Esophagus squamous epithelium (tissue), 4 donors: Measurements from ENCODE around the gene IFNA8.
"Not testable (repeated sequence)": the region's sequence is repeated elsewhere in the genome, so short reads cannot be mapped to it uniquely, and the experiment has no call there.

Source experiments
- CTCF ChIP-seq, 6 experiments: fragments of 450-650 bp in 4 of 6; fragments of 200-600 bp in 2 of 6; sonication (generic) in 2 of 6; IDR thresholded peaks; one replicate each; pipeline ENCODE4 v1.5.1; 2016 to 2019; ENCODE audit warnings: antibody characterized with exemption in 6 of 6, mild to moderate bottlenecking in 4 of 6, moderate library complexity in 4 of 6
- POLR2A ChIP-seq, 4 donors: fragments of 450-650 bp; IDR thresholded peaks; one replicate each; pipeline ENCODE4 v1.6.1; 2017; ENCODE audit warnings: antibody characterized with exemption in 4 of 4, mild to moderate bottlenecking in 4 of 4, moderate library complexity in 3 of 4

- not testable (repeated sequence) for TF ChIP-seq CTCF, POLR2A (IDR thresholded peaks at IDR 0.05)
Measured at GRCh38 chr9:21435015-21435383, 26.1 kb downstream of the IFNA8 start.
